GM12891 (cell line): ENCODE measurements around the gene EGFLAM.

Source experiments
- POLR2A ChIP-seq: IDR thresholded peaks from 2 replicates; pipeline ENCODE4 v1.6.1; 2011; ENCODE audit warnings: low read depth, low read length, control low read depth
- POLR2AphosphoS5 ChIP-seq: IDR thresholded peaks from 2 replicates; pipeline ENCODE4 v1.6.1; 2011; ENCODE audit warnings: low read depth, low read length, control low read depth
- SPI1 ChIP-seq: IDR thresholded peaks from 2 replicates; pipeline ENCODE4 v1.6.1; 2011; ENCODE audit warnings: low read depth, low read length, control low read depth
- TAF1 ChIP-seq: IDR thresholded peaks from 2 replicates; pipeline ENCODE4 v1.6.1; 2011; ENCODE audit warnings: low read depth, low read length, control low read depth

- no peak for TF ChIP-seq POLR2A
- no peak for TF ChIP-seq TAF1
- no peak for TF ChIP-seq POLR2AphosphoS5
- TF ChIP-seq SPI1, result no peak
Observed at GRCh38 chr5:38424148-38425060, 166.0 kb downstream of the EGFLAM start.
